GM12878 (cell line): Measurements from ENCODE around the gene TMPRSS6. TPM values are rescaled to one million over a fixed set of nuclear protein-coding genes. Genes with fewer than 3 reads are reported as not detected.

Experiments used
- E4F1 ChIP-seq: fragments of 450-650 bp; IDR thresholded peaks from 2 replicates; pipeline ENCODE4 v1.6.1; 2018; ENCODE audit warnings: borderline replicate concordance, mild to moderate bottlenecking; ENCODE audit not compliant: partially characterized antibody
- IKZF1 ChIP-seq: fragments of 450-650 bp; conservative IDR thresholded peaks from 2 replicates; pipeline ENCODE4 v1.6.1; 2017; ENCODE audit warnings: antibody characterized with exemption, mild to moderate bottlenecking
- IRF5 ChIP-seq: fragments of 450-650 bp; IDR thresholded peaks from 2 replicates; pipeline ENCODE4 v1.6.1; 2017; ENCODE audit warnings: borderline replicate concordance
- KLF5 ChIP-seq: fragments of 450-650 bp; IDR thresholded peaks from 2 replicates; pipeline ENCODE4 v1.6.1; 2014; ENCODE audit warnings: mild to moderate bottlenecking; ENCODE audit not compliant: partially characterized antibody
- LARP7 ChIP-seq: fragments of 450-650 bp; IDR thresholded peaks from 2 replicates; pipeline ENCODE4 v1.6.1; 2017; ENCODE audit warnings: mild to moderate bottlenecking
- NKRF ChIP-seq: fragments of 450-650 bp; conservative IDR thresholded peaks from 2 replicates; pipeline ENCODE4 v1.6.1; 2017; ENCODE audit warnings: mild to moderate bottlenecking, moderate library complexity
- SPI1 ChIP-seq: IDR thresholded peaks from 2 replicates; pipeline ENCODE4 v1.6.1; 2011; ENCODE audit warnings: low read depth, mild to moderate bottlenecking, low read length, moderate library complexity, borderline replicate concordance; ENCODE audit not compliant: insufficient read depth
- polyA plus RNA-seq, 11 experiments: library from polyadenylated mRNA; depleted of rRNA in 4 of 11; unstranded in 6 of 11; stranded (reverse) in 5 of 11; fragments of >200 nt; fragmentation: Nextera tagmentation in 4 of 11; fragmentation: Illumina TruSeq in 1 of 11; extraction: Ambion mirVana in 4 of 11; extraction: Trizol in 1 of 11; gene quantifications; 1 replicate in 1 of 11; 2 replicates in 10 of 11; pipeline versions ENCODE4 v1.2.1 to v1.2.3, GENCODE V29; 2011 to 2016; ENCODE audit warnings: inconsistent platforms in 2 of 11, missing spikeins in 2 of 11, low read depth in 1 of 11
- total RNA-seq, 4 experiments: library from RNA; depleted of rRNA in 3 of 4; stranded (reverse); fragments of >200 nt in 3 of 4; fragmentation: Illumina TruSeq in 1 of 4; extraction: Trizol in 1 of 4; gene quantifications; 2 replicates each; pipeline versions ENCODE4 v1.2.1 to v1.2.3, GENCODE V29; 2013 to 2021

The TMPRSS6 gene
- total and polyA plus RNA-seq, 10 of the 15 experiments (the other 5 are each of a cell fraction or from before 2014, with no cell fraction given) = 0.06 to 0.69 (median 0.19) TPM; not detected in 6

- TF ChIP-seq NKRF = no peak
- no peak for TF ChIP-seq IRF5
- TF ChIP-seq IKZF1 = no peak
- no peak for TF ChIP-seq LARP7
- TF ChIP-seq KLF5 = no peak
- TF ChIP-seq SPI1 = no peak
- TF ChIP-seq E4F1 = no peak
Observed at GRCh38 chr22:37059876-37060449, 49.5 kb downstream of the TMPRSS6 start (continued).
